IMR-90 (cell line): ENCODE data around the gene CLSTN3. TPM values are rescaled to one million over a fixed set of nuclear protein-coding genes. Genes with fewer than 3 reads are reported as not detected.

Source experiments
- ATAC-seq: fragments of 200-7000 bp; cut with Tn5 transposase; 2 replicates; pipeline ENCODE4 v1.9.1; 2020; ENCODE audit warnings: low read depth, mild to moderate bottlenecking, moderate library complexity
- BruUV-seq: library from RNA; stranded (reverse); fragments of 400-500 nt; replicated peaks from 2 replicates; lab custom pipeline; 2021; lab: Mats Ljungman, UMichigan
- CTCF ChIA-PET: fragments of 300-600 bp; formaldehyde crosslinking; extraction: SDS; loops from one replicate; lab custom pipeline; 2021; ENCODE audit warnings: antibody characterized with exemption; lab: Yijun Ruan, JAX
- POLR2A ChIA-PET: fragments of 300-600 bp; sonication (Branson Sonifier 250); formaldehyde crosslinking; loops from one replicate; lab custom pipeline; 2022; ENCODE audit warnings: antibody characterized with exemption; ENCODE audit not compliant: unreplicated experiment; lab: Charles Lee
- DNase-seq: peaks from one replicate; pipeline ENCODE4 v3.0.0; 2013
- H2AFZ ChIP-seq: replicated peaks from 2 replicates; pipeline ENCODE3; 2013; ENCODE audit warnings: low read length, mild to moderate bottlenecking; ENCODE audit not compliant: poor library complexity
- H2AK5ac ChIP-seq: 2 replicates; pipeline ENCODE4 v1.6.1; 2013; ENCODE audit warnings: low read depth, low read length, inconsistent platforms
- H2AK9ac ChIP-seq: replicated peaks from 2 replicates; pipeline ENCODE3; 2013; ENCODE audit warnings: mild to moderate bottlenecking, low read depth, low read length, moderate library complexity; ENCODE audit not compliant: poor library complexity
- H2BK120ac ChIP-seq: 2 replicates; pipeline ENCODE4 v1.6.1; 2013; ENCODE audit warnings: low read depth, low read length, inconsistent platforms
- H2BK15ac ChIP-seq: 3 replicates; pipeline ENCODE4 v1.6.1; 2013; ENCODE audit warnings: low read depth, low read length, inconsistent platforms
- H2BK20ac ChIP-seq: 2 replicates; pipeline ENCODE4 v1.6.1; 2013; ENCODE audit warnings: low read depth, mild to moderate bottlenecking, inconsistent platforms, low read length, moderate library complexity
- H2BK5ac ChIP-seq: 2 replicates; pipeline ENCODE4 v1.6.1; 2013; ENCODE audit warnings: mild to moderate bottlenecking, low read depth, low read length, inconsistent platforms; ENCODE audit not compliant: poor library complexity, severe bottlenecking
- H3K14ac ChIP-seq: replicated peaks from 2 replicates; pipeline ENCODE4 v1.6.1; 2013; ENCODE audit warnings: low read depth, low read length, inconsistent platforms
- H3K18ac ChIP-seq: 2 replicates; pipeline ENCODE4 v1.6.1; 2013; ENCODE audit warnings: low read depth, low read length, control low read depth
- H3K23ac ChIP-seq: 2 replicates; pipeline ENCODE4 v1.6.1; 2013; ENCODE audit warnings: low read depth, low read length, inconsistent platforms
- H3K27ac ChIP-seq: 2 replicates; pipeline ENCODE4 v1.5.1; 2013; ENCODE audit warnings: mild to moderate bottlenecking, control low read depth, low read length; ENCODE audit not compliant: insufficient read depth
- H3K27me3 ChIP-seq: 2 replicates; pipeline ENCODE4 v1.6.1; 2013; ENCODE audit warnings: low read length; ENCODE audit not compliant: control insufficient read depth, insufficient read depth
- H3K36me3 ChIP-seq: 2 replicates; pipeline ENCODE4 v1.6.1; 2013; ENCODE audit warnings: low read length, mixed read lengths; ENCODE audit not compliant: control insufficient read depth, insufficient read depth
- H3K4ac ChIP-seq: 2 replicates; pipeline ENCODE4 v1.6.1; 2013; ENCODE audit warnings: low read depth, low read length, inconsistent platforms
- H3K4me1 ChIP-seq: 2 replicates; pipeline ENCODE4 v1.6.1; 2013; ENCODE audit warnings: low read length, mixed read lengths; ENCODE audit not compliant: control insufficient read depth, insufficient read depth
- H3K4me2 ChIP-seq: 2 replicates; pipeline ENCODE4 v1.6.1; 2013; ENCODE audit warnings: low read depth, mild to moderate bottlenecking, control low read depth, low read length, moderate library complexity
- H3K4me3 ChIP-seq: 2 replicates; pipeline ENCODE4 v1.5.1; 2013; ENCODE audit warnings: low read depth, mild to moderate bottlenecking, control low read depth, low read length, moderate library complexity; ENCODE audit not compliant: insufficient read depth
- H3K56ac ChIP-seq: 2 replicates; pipeline ENCODE4 v1.6.1; 2013; ENCODE audit warnings: low read length, inconsistent platforms; ENCODE audit not compliant: insufficient read depth; ENCODE audit errors: extremely low read depth
- H3K79me1 ChIP-seq, 2 experiments: 2 replicates each; pipeline ENCODE4 v1.6.1; 2013; ENCODE audit warnings: low read length in 2 of 2, inconsistent platforms in 1 of 2, low read depth in 1 of 2
- H3K9ac ChIP-seq: 2 replicates; pipeline ENCODE4 v1.6.1; 2013; ENCODE audit warnings: low read depth, low read length, control low read depth
- H3K9me1 ChIP-seq: 2 replicates; pipeline ENCODE4 v1.6.1; 2013; ENCODE audit warnings: low read length, inconsistent platforms; ENCODE audit not compliant: insufficient read depth
- H3K9me3 ChIP-seq: 2 replicates; pipeline ENCODE4 v1.6.1; 2013; ENCODE audit warnings: low read length; ENCODE audit not compliant: control insufficient read depth, insufficient read depth
- H4K20me1 ChIP-seq: 2 replicates; pipeline ENCODE4 v1.6.1; 2013; ENCODE audit warnings: low read length, inconsistent platforms; ENCODE audit not compliant: insufficient read depth
- H4K5ac ChIP-seq: 2 replicates; pipeline ENCODE4 v1.6.1; 2013; ENCODE audit warnings: mild to moderate bottlenecking, low read depth, low read length, control low read depth
- H4K8ac ChIP-seq, 2 experiments: 2 replicates each; pipeline ENCODE4 v1.6.1; 2013; ENCODE audit warnings: low read depth in 2 of 2, low read length in 2 of 2, control low read depth in 1 of 2, inconsistent platforms in 1 of 2
- H4K91ac ChIP-seq: 2 replicates; pipeline ENCODE4 v1.6.1; 2013; ENCODE audit warnings: low read depth, low read length, inconsistent platforms; ENCODE audit not compliant: insufficient read depth
- CEBPB ChIP-seq: IDR thresholded peaks from 2 replicates; pipeline ENCODE4 v1.6.1; 2012; ENCODE audit warnings: low read depth, low read length, improper control_type of control experiment
- FOS ChIP-seq: fragments of 150-350 bp; IDR thresholded peaks from 2 replicates; pipeline ENCODE4 v1.6.1; 2016; ENCODE audit warnings: low read depth, low read length
- MAZ ChIP-seq: IDR thresholded peaks from 2 replicates; pipeline ENCODE4 v1.6.1; 2012; ENCODE audit warnings: low read depth, mild to moderate bottlenecking, low read length, improper control_type of control experiment, moderate library complexity, borderline replicate concordance
- MXI1 ChIP-seq: IDR thresholded peaks from 2 replicates; pipeline ENCODE4 v1.6.1; 2012; ENCODE audit warnings: low read depth, mild to moderate bottlenecking, low read length, moderate library complexity, borderline replicate concordance
- POLR2A ChIP-seq: IDR thresholded peaks from 2 replicates; pipeline ENCODE4 v1.6.1; 2012; ENCODE audit warnings: mild to moderate bottlenecking, low read depth, low read length
- WGBS, 2 experiments: methylation state at CpG; one replicate each; pipeline versions ENCODE4 v1.1.5 to v1.1.7; 2013; ENCODE audit warnings: missing lambda C conversion rate in 2 of 2; ENCODE audit not compliant: insufficient read length in 1 of 2; ENCODE audit errors: extremely low coverage in 2 of 2; 5-methylcytosine and 5-hydroxymethylcytosine counted together
- dilution Hi-C: fragments of 300-500 bp; cut with HindIII; formaldehyde crosslinking; loops from one replicate; pipeline ENCODE4 v1.14.3; 2018; ENCODE audit warnings: low sequenced_read_pairs; ENCODE audit not compliant: unreplicated experiment
- in situ Hi-C: fragments of 300-500 bp; cut with MboI; formaldehyde crosslinking; loops from 3 replicates; pipeline ENCODE4 v1.14.3; 2019; ENCODE audit warnings: low sequenced_read_pairs, inconsistent platforms, mixed read lengths
- intact Hi-C: fragments of 100-400 bp; cut with micrococcal nuclease; formaldehyde crosslinking; loops from 2 replicates; pipeline ENCODE4 v1.10.0; 2022
- polyA plus RNA-seq, 3 experiments: library from polyadenylated mRNA; depleted of rRNA; stranded (reverse); fragments of >200 nt; gene quantifications; 2 replicates each; pipeline ENCODE4 v1.2.3, GENCODE V29; 2012; ENCODE audit warnings: low replicate concordance in 1 of 3
- total RNA-seq: library from RNA; depleted of rRNA; stranded (reverse); fragments of >200 nt; gene quantifications from 2 replicates; pipeline ENCODE4 v1.2.3, GENCODE V29; 2012

Gene CLSTN3
- total and polyA plus RNA-seq, 2 of the 4 experiments (the other 2 are of a cell fraction), result 4.1 to 16.4 TPM

- H2BK15ac ChIP-seq, result no peak overlapping the region
- dilution Hi-C loops (no loop called here), in situ Hi-C loops (no loop called here), intact Hi-C loops (no loop called here)
- peak overlapping the region; percentile 87 for H2AK9ac ChIP-seq
- H3K27ac ChIP-seq, result peak overlapping the region; percentile 28; the same call in 1 of the 2 replicates
- H3K27me3 ChIP-seq, result no peaks in the 10 kb centered on the region
- H3K56ac ChIP-seq, result no peak overlapping the region
- H3K36me3 ChIP-seq, result peaks cover 23% of the 10 kb centered on the region
- peaks cover 12% of the 10 kb centered on the region; the same call in 1 of the 2 replicates for H3K9me1 ChIP-seq
- H3K18ac ChIP-seq, result no peak overlapping the region
- CTCF ChIA-PET, result no interaction called here
- DNase-seq (peak; percentile 52), ATAC-seq (peak; percentile 65)
- peaks cover 6% of the 10 kb centered on the region; the same call in 1 of the 2 replicates for H3K4me1 ChIP-seq
- no peak overlapping the region; the same call in 1 of the 2 replicates for H4K91ac ChIP-seq
- H3K23ac ChIP-seq, result peak overlapping the region; percentile 61; the same call in 1 of the 2 replicates
- BruUV-seq, result no TSS peak
- no peaks in the 10 kb centered on the region for H4K20me1 ChIP-seq
- H3K4me2 ChIP-seq, result peak overlapping the region; percentile 98
- no peak overlapping the region for H2BK120ac ChIP-seq
- peak overlapping the region; percentile 81 for H3K4me3 ChIP-seq
- WGBS, 2 experiments, result 7 to 100% methylated on average over 1 to 16 of the region's 32 CpGs
- no peak overlapping the region for H2BK20ac ChIP-seq
- POLR2A ChIA-PET, result no interaction called here
- no peak overlapping the region for H2BK5ac ChIP-seq
- H2AK5ac ChIP-seq, result peak overlapping the region; percentile 36
- H2AFZ ChIP-seq, result peak overlapping the region; percentile 98
- no peak overlapping the region; the same call in 1 of the 2 replicates for H3K14ac ChIP-seq
- peak overlapping the region; percentile 91 for H3K9ac ChIP-seq
- TF ChIP-seq POLR2A (no peak), MXI1 (no peak), CEBPB (no peak), FOS (no peak), MAZ (peak; percentile 76; the same call in 1 of the 2 replicates)
- H3K9me3 ChIP-seq, result no peaks in the 10 kb centered on the region
- H4K8ac ChIP-seq, result peak overlapping the region; percentile 2 to 36; a peak in 2 of 4 replicates
- no peak overlapping the region for H3K4ac ChIP-seq
- 0 out of 4 replicates have a peak, but pooled peaks cover 0 to 6% of the 10 kb centered on the region in 2 experiments for H3K79me1 ChIP-seq
- no peak overlapping the region for H4K5ac ChIP-seq
Measured at GRCh38 chr12:7130701-7131501, 730 bp downstream of the CLSTN3 start.
